Measurements from ENCODE around the gene BMP2. TPM values are rescaled to one million over a fixed set of nuclear protein-coding genes. Genes with fewer than 3 reads are reported as not detected.

BMP2 gene
- total and polyA plus RNA-seq, 4 donors: 0.83 to 3.5 (median 2.0) TPM

GRCh38 chr20:6819599-6819998 is 52.1 kb downstream of the BMP2 start:
- no peak overlapping the region for H3K27ac ChIP-seq (ENCODE audit: low read depth in 1 of 2, low read length in 2 of 2)
- no peak for DNase-seq (ENCODE audit: low spot score)

GRCh38 chr20:6824401-6824800 is 56.9 kb downstream of the BMP2 start:
- no peak overlapping the region for H3K9ac ChIP-seq (ENCODE audit: low read depth in 1 of 2, low read length in 2 of 2)
- no peaks in the 10 kb centered on the region for H3K27me3 ChIP-seq (ENCODE audit: control insufficient read depth in 4 of 4, insufficient read depth in 4 of 4, low read length in 3 of 4)
- H3K4me3 ChIP-seq (ENCODE audit: low read depth in 1 of 3, low read length in 3 of 3): no peak overlapping the region
- no peak overlapping the region for H3K27ac ChIP-seq (ENCODE audit: low read depth in 1 of 2, low read length in 2 of 2)
- H3K36me3 ChIP-seq (ENCODE audit: control insufficient read depth in 4 of 4, insufficient read depth in 3 of 4, low read depth in 1 of 4, low read length in 3 of 4): no peaks in the 10 kb centered on the region
- no peak for DNase-seq (ENCODE audit: low spot score)
- no peaks in the 10 kb centered on the region for H3K4me1 ChIP-seq (ENCODE audit: control insufficient read depth in 4 of 4, insufficient read depth in 4 of 4, low read length in 3 of 4)
- H3K9me3 ChIP-seq (ENCODE audit: control insufficient read depth in 4 of 4, low read length in 3 of 4): no peaks in the 10 kb centered on the region
- 89% methylated on average over 5 of the region's 5 CpGs for WGBS
- TF ChIP-seq FOXA1 (IDR thresholded peaks at IDR 0.05) (no peak), TAF1 (conservative IDR thresholded peaks at IDR 0.05) (no peak), ATF3 (IDR thresholded peaks at IDR 0.05) (no peak), HNF4G (IDR thresholded peaks at IDR 0.05) (no peak), EGR1 (IDR thresholded peaks at IDR 0.05; ENCODE audit: low read depth in 2 of 2) (no peak), ZBTB33 (IDR thresholded peaks at IDR 0.05) (no peak), CTCF (IDR thresholded peaks at IDR 0.05; ENCODE audit: low read depth, low read length, missing input control) (no peak), JUND (IDR thresholded peaks at IDR 0.05) (no peak), RAD21 (IDR thresholded peaks at IDR 0.05) (no peak), FOXA2 (IDR thresholded peaks at IDR 0.05) (no peak), NR2F2 (IDR thresholded peaks at IDR 0.05) (no peak), YY1 (IDR thresholded peaks at IDR 0.05) (no peak)

More at GRCh38 chr20:6819599-6819998, 52.1 kb downstream of the BMP2 start:
- peaks cover 0 to 3% (median 1%) of the 10 kb centered on the region in 4 donors for H3K27me3 ChIP-seq (ENCODE audit: control insufficient read depth in 4 of 4, insufficient read depth in 4 of 4, low read length in 3 of 4)
- H3K9ac ChIP-seq (ENCODE audit: low read depth in 1 of 2, low read length in 2 of 2): no peak overlapping the region
- TF ChIP-seq ZBTB33 (IDR thresholded peaks at IDR 0.05) (no peak), HNF4G (IDR thresholded peaks at IDR 0.05) (no peak), ATF3 (IDR thresholded peaks at IDR 0.05) (no peak), RAD21 (IDR thresholded peaks at IDR 0.05) (peak; percentile 83 to 88), YY1 (IDR thresholded peaks at IDR 0.05) (no peak), RXRA (IDR thresholded peaks at IDR 0.05) (no peak), CTCF (IDR thresholded peaks at IDR 0.05; ENCODE audit: low read depth, low read length, missing input control) (peak; percentile 51), FOXA2 (IDR thresholded peaks at IDR 0.05) (no peak), FOXA1 (IDR thresholded peaks at IDR 0.05) (no peak)
- H3K36me3 ChIP-seq (ENCODE audit: control insufficient read depth in 4 of 4, insufficient read depth in 3 of 4, low read depth in 1 of 4, low read length in 3 of 4): no peaks in the 10 kb centered on the region
- H3K4me3 ChIP-seq (ENCODE audit: low read depth in 1 of 3, low read length in 3 of 3): no peak overlapping the region
- no peaks in the 10 kb centered on the region for H3K4me1 ChIP-seq (ENCODE audit: control insufficient read depth in 4 of 4, insufficient read depth in 4 of 4, low read length in 3 of 4)
- H3K9me3 ChIP-seq (ENCODE audit: control insufficient read depth in 4 of 4, low read length in 3 of 4): no peaks in the 10 kb centered on the region
- 41% methylated on average over 2 of the region's 2 CpGs for WGBS

Measured in liver (tissue), 9 donors.